SU-DHL-6 (cell line): ENCODE results near the gene IL4I1.

Source experiments
- H2AFZ ChIP-seq: fragments of 200-600 bp; sonication (generic); 2 replicates; pipeline ENCODE4 v1.6.1; 2014; ENCODE audit warnings: low read depth, mild to moderate bottlenecking, moderate library complexity, mixed read lengths, antibody characterized with exemption, low read length; ENCODE audit not compliant: severe bottlenecking
- H3F3A ChIP-seq: fragments of 200-600 bp; shearing (Covaris generic); 2 replicates; pipeline ENCODE4 v1.6.0; 2016; ENCODE audit warnings: antibody characterized with exemption, mild to moderate bottlenecking; ENCODE audit not compliant: insufficient read depth
- H3K27ac ChIP-seq: fragments of 200-600 bp; sonication (generic); 2 replicates; pipeline ENCODE4 v1.5.1; 2016; ENCODE audit warnings: low read depth, mild to moderate bottlenecking, low read length, moderate library complexity, mixed read lengths
- H3K27me3 ChIP-seq: fragments of 200-600 bp; sonication (generic), shearing (Covaris generic); 2 replicates; pipeline ENCODE4 v1.6.0; 2014; ENCODE audit warnings: mild to moderate bottlenecking, low read length
- H3K36me3 ChIP-seq: fragments of 200-600 bp; sonication (generic); 2 replicates; pipeline ENCODE4 v1.6.1; 2014; ENCODE audit warnings: mild to moderate bottlenecking, low read length, mixed read lengths
- H3K4me2 ChIP-seq: fragments of 300-600, 200-600 bp; shearing (Covaris generic), sonication (generic); 2 replicates; pipeline ENCODE4 v1.6.0; 2014; ENCODE audit warnings: low read length, low read depth, mild to moderate bottlenecking; ENCODE audit not compliant: poor library complexity, severe bottlenecking
- H3K4me3 ChIP-seq: fragments of 200-600 bp; sonication (generic); 2 replicates; pipeline ENCODE4 v1.5.1; 2014; ENCODE audit warnings: antibody characterized with exemption, low read length, mild to moderate bottlenecking, mixed read lengths; ENCODE audit not compliant: insufficient read depth, poor library complexity, severe bottlenecking
- H3K79me2 ChIP-seq: fragments of 200-600 bp; sonication (generic); 2 replicates; pipeline ENCODE4 v1.6.1; 2014; ENCODE audit warnings: mild to moderate bottlenecking, low read length, moderate library complexity; ENCODE audit not compliant: insufficient read depth
- H3K9ac ChIP-seq: fragments of 200-600 bp; sonication (generic); 2 replicates; pipeline ENCODE4 v1.7.0; 2014; ENCODE audit warnings: mild to moderate bottlenecking, low read length
- H3K9me2 ChIP-seq: fragments of 200-600 bp; sonication (generic); replicated peaks from 2 replicates; pipeline ENCODE4 v1.6.1; 2014; ENCODE audit warnings: low read length; ENCODE audit not compliant: insufficient read depth
- H3K9me3 ChIP-seq: fragments of 200-600 bp; sonication (generic); 2 replicates; pipeline ENCODE4 v1.6.1; 2014; ENCODE audit warnings: low read length, mixed read lengths; ENCODE audit not compliant: insufficient read depth
- H4K20me1 ChIP-seq: fragments of 200-600 bp; sonication (generic); 2 replicates; pipeline ENCODE4 v1.6.1; 2014; ENCODE audit warnings: low read depth, mild to moderate bottlenecking, antibody characterized with exemption, low read length, moderate library complexity, mixed read lengths
- CTCF ChIP-seq: fragments of 200-600 bp; sonication (generic); IDR thresholded peaks from one replicate; pipeline ENCODE4 v1.5.1; 2017; ENCODE audit warnings: antibody characterized with exemption, mild to moderate bottlenecking, low read length, moderate library complexity; ENCODE audit not compliant: insufficient read depth, poor library complexity, severe bottlenecking
- EZH2phosphoT487 ChIP-seq: fragments of 200-600 bp; sonication (generic), shearing (Covaris generic); conservative IDR thresholded peaks from 2 replicates; pipeline ENCODE4 v1.6.1; 2018; ENCODE audit warnings: mild to moderate bottlenecking, antibody characterized with exemption, low read length, moderate library complexity, mixed read lengths

The IL4I1 gene

GRCh38 chr19:49861107-49861506, 35.6 kb downstream of the IL4I1 start:
- H3K9me3 ChIP-seq, result no peaks in the 10 kb centered on the region
- H3K36me3 ChIP-seq, result no peaks in the 10 kb centered on the region
- H3K4me2 ChIP-seq, result no peak overlapping the region
- H3K9ac ChIP-seq, result no peak overlapping the region
- H3K79me2 ChIP-seq, result peaks cover 16% of the 10 kb centered on the region
- no peaks in the 10 kb centered on the region for H3F3A ChIP-seq
- no peak for TF ChIP-seq CTCF
- H3K27ac ChIP-seq, result no peak overlapping the region
- H2AFZ ChIP-seq, result no peak overlapping the region
- no peaks in the 10 kb centered on the region for H3K27me3 ChIP-seq
- H3K4me3 ChIP-seq, result no peak overlapping the region
- H3K9me2 ChIP-seq, result no peaks in the 10 kb centered on the region
- H4K20me1 ChIP-seq, result no peaks in the 10 kb centered on the region

GRCh38 chr19:49860336-49861102, 36.2 kb downstream of the IL4I1 start:
- Histone ChIP-seq H3K9ac (no peak overlapping the region), H3K9me2 (no peaks in the 10 kb centered on the region), H2AFZ (no peak overlapping the region), H3K4me3 (no peak overlapping the region), H3K4me2 (no peak overlapping the region), H3K27ac (no peak overlapping the region), H4K20me1 (no peaks in the 10 kb centered on the region), H3K9me3 (no peaks in the 10 kb centered on the region), H3K36me3 (no peaks in the 10 kb centered on the region), H3K79me2 (peaks cover 10% of the 10 kb centered on the region), H3F3A (no peaks in the 10 kb centered on the region), H3K27me3 (no peaks in the 10 kb centered on the region)
- TF ChIP-seq EZH2phosphoT487 (no peak), CTCF (no peak)

- Histone ChIP-seq H3K36me3 (no peaks in the 10 kb centered on the region), H3K9me2 (no peaks in the 10 kb centered on the region), H2AFZ (no peak overlapping the region), H3K9me3 (no peaks in the 10 kb centered on the region), H4K20me1 (no peaks in the 10 kb centered on the region), H3K4me2 (no peak overlapping the region), H3K27me3 (no peaks in the 10 kb centered on the region), H3F3A (no peaks in the 10 kb centered on the region), H3K4me3 (no peak overlapping the region), H3K9ac (no peak overlapping the region), H3K27ac (no peak overlapping the region), H3K79me2 (peaks cover 3% of the 10 kb centered on the region)
- TF ChIP-seq CTCF (no peak), EZH2phosphoT487 (no peak)
These were observed 36.9 kb downstream of the IL4I1 start for GRCh38 chr19:49859682-49860335.
